22Rv1 (cell line): ENCODE results near the gene PRSS38.

ENCODE experiments used
- ZFX ChIP-seq: fragments of 450-650 bp; IDR thresholded peaks from 2 replicates; pipeline ENCODE4 v1.6.1; 2017; ENCODE audit warnings: antibody characterized with exemption, borderline replicate concordance
- TF ChIP-seq, protein P1 (sequence below): fragments of 450-650 bp; IDR thresholded peaks from 2 replicates; pipeline ENCODE4 v1.5.1; 2017; ENCODE audit warnings: mild to moderate bottlenecking

DNA sequence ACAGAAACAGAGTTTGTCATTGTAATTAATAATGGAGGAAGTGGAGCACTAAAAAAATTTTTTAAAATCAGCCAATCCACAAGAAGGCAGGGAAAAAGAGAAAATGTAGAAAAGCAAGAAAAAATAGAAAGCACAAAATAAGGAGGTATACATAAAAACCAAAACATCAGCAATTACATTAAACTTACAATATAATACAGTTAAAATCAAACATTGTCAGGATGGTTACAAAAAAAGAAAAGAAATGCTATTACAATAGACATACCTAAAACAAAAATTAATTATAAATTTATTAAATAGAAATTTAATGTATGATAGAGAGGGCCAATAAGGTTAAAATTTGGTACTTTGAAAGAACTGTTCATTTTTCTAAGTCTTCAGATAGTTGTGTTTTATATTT lies 38.7 kb downstream of the PRSS38 start:
- TF ChIP-seq, protein P1, sequence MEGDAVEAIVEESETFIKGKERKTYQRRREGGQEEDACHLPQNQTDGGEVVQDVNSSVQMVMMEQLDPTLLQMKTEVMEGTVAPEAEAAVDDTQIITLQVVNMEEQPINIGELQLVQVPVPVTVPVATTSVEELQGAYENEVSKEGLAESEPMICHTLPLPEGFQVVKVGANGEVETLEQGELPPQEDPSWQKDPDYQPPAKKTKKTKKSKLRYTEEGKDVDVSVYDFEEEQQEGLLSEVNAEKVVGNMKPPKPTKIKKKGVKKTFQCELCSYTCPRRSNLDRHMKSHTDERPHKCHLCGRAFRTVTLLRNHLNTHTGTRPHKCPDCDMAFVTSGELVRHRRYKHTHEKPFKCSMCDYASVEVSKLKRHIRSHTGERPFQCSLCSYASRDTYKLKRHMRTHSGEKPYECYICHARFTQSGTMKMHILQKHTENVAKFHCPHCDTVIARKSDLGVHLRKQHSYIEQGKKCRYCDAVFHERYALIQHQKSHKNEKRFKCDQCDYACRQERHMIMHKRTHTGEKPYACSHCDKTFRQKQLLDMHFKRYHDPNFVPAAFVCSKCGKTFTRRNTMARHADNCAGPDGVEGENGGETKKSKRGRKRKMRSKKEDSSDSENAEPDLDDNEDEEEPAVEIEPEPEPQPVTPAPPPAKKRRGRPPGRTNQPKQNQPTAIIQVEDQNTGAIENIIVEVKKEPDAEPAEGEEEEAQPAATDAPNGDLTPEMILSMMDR: no peak
- TF ChIP-seq ZFX: no peak
